DND-41 (cell line): ENCODE data around the gene KCNN1.

ENCODE experiments used
- EZH2 ChIP-seq: IDR thresholded peaks from 3 replicates; pipeline ENCODE4 v1.6.1; 2012; ENCODE audit warnings: borderline replicate concordance, low read depth, mild to moderate bottlenecking, moderate library complexity, low read length, inconsistent platforms; ENCODE audit not compliant: severe bottlenecking
- TF ChIP-seq, protein P1 (sequence below): IDR thresholded peaks from 2 replicates; pipeline ENCODE4 v1.5.1; 2012; ENCODE audit warnings: borderline replicate concordance, low read length, moderate library complexity, mild to moderate bottlenecking; ENCODE audit not compliant: poor library complexity, severe bottlenecking; ENCODE audit errors: extremely low read depth

DNA sequence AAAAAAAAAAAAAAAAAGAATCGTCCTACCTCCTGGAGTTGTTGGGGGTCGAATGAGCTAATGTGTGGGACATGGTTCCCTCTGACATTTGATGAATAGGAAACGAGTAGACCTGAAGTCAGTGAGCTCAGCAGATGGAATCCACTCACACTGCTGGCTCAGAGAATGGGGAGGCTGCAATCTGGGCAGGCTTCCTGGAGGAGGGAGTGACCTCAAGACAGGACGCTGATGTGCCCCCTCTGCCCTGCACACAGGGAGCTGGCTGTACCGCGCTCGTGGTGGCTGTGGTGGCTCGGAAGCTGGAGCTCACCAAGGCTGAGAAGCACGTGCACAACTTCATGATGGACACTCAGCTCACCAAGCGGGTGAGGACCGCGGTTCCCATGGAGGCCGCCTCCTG is 21.3 kb downstream of the KCNN1 start:
- TF ChIP-seq, protein P1, sequence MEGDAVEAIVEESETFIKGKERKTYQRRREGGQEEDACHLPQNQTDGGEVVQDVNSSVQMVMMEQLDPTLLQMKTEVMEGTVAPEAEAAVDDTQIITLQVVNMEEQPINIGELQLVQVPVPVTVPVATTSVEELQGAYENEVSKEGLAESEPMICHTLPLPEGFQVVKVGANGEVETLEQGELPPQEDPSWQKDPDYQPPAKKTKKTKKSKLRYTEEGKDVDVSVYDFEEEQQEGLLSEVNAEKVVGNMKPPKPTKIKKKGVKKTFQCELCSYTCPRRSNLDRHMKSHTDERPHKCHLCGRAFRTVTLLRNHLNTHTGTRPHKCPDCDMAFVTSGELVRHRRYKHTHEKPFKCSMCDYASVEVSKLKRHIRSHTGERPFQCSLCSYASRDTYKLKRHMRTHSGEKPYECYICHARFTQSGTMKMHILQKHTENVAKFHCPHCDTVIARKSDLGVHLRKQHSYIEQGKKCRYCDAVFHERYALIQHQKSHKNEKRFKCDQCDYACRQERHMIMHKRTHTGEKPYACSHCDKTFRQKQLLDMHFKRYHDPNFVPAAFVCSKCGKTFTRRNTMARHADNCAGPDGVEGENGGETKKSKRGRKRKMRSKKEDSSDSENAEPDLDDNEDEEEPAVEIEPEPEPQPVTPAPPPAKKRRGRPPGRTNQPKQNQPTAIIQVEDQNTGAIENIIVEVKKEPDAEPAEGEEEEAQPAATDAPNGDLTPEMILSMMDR = no peak
- no peak for TF ChIP-seq EZH2
